Effector memory CD4-positive, alpha-beta T cell (primary cell): Measurements from ENCODE around the gene ARL15.
"Not testable (repeated sequence)": the region's sequence is repeated elsewhere in the genome, so short reads cannot be mapped to it uniquely, and the experiment has no call there.

Experiments used
- DNase-seq, 3 donors: peaks; one replicate each; pipeline ENCODE4 v3.0.0-alpha.2; 2020
- H3K27ac ChIP-seq: 2 replicates; pipeline ENCODE4 v1.7.0; 2013; ENCODE audit warnings: mild to moderate bottlenecking, low read length, moderate library complexity; ENCODE audit not compliant: insufficient read depth, poor library complexity, severe bottlenecking
- H3K27me3 ChIP-seq: replicated peaks from 2 replicates; pipeline ENCODE4 v1.7.0; 2013; ENCODE audit warnings: mild to moderate bottlenecking, low read length; ENCODE audit not compliant: insufficient read depth, control insufficient read depth, poor library complexity, severe bottlenecking
- H3K36me3 ChIP-seq: 2 replicates; pipeline ENCODE4 v1.7.0; 2013; ENCODE audit warnings: mild to moderate bottlenecking, low read length, moderate library complexity; ENCODE audit not compliant: control insufficient read depth, insufficient read depth
- H3K4me1 ChIP-seq: 2 replicates; pipeline ENCODE4 v1.7.0; 2013; ENCODE audit warnings: low read length, mild to moderate bottlenecking; ENCODE audit not compliant: control insufficient read depth, insufficient read depth, poor library complexity, severe bottlenecking
- H3K4me3 ChIP-seq: 2 replicates; pipeline ENCODE4 v1.7.0; 2013; ENCODE audit warnings: low read length, low read depth, mild to moderate bottlenecking; ENCODE audit not compliant: insufficient read depth, poor library complexity, severe bottlenecking
- H3K9me3 ChIP-seq: 2 replicates; pipeline ENCODE4 v1.7.0; 2013; ENCODE audit warnings: mild to moderate bottlenecking, low read length, moderate library complexity; ENCODE audit not compliant: control insufficient read depth

The ARL15 gene

GRCh38 chr5:53873235-53873634 lies 437.1 kb downstream of the ARL15 start:
- H3K9me3 ChIP-seq, result no peaks in the 10 kb centered on the region
- no peaks in the 10 kb centered on the region for H3K27me3 ChIP-seq
- no peaks in the 10 kb centered on the region for H3K4me1 ChIP-seq
- no peaks in the 10 kb centered on the region for H3K36me3 ChIP-seq
- H3K4me3 ChIP-seq, result no peak overlapping the region
- no peak for DNase-seq
- no peak overlapping the region for H3K27ac ChIP-seq

GRCh38 chr5:53871775-53872174 lies 438.6 kb downstream of the ARL15 start:
- Histone ChIP-seq H3K4me3 (no peak overlapping the region), H3K27ac (no peak overlapping the region), H3K27me3 (no peaks in the 10 kb centered on the region), H3K36me3 (no peaks in the 10 kb centered on the region), H3K9me3 (no peaks in the 10 kb centered on the region), H3K4me1 (no peaks in the 10 kb centered on the region)
- no peak for DNase-seq

GRCh38 chr5:53871050-53871449 lies 439.3 kb downstream of the ARL15 start:
- H3K4me3 ChIP-seq, result no peak overlapping the region
- no peak overlapping the region for H3K27ac ChIP-seq
- H3K27me3 ChIP-seq, result no peaks in the 10 kb centered on the region
- no peaks in the 10 kb centered on the region for H3K36me3 ChIP-seq
- DNase-seq, result no peak
- H3K9me3 ChIP-seq, result no peaks in the 10 kb centered on the region
- H3K4me1 ChIP-seq, result no peaks in the 10 kb centered on the region

GRCh38 chr5:53858700-53859456 lies 451.5 kb downstream of the ARL15 start:
- no peaks in the 10 kb centered on the region for H3K27me3 ChIP-seq

DNA sequence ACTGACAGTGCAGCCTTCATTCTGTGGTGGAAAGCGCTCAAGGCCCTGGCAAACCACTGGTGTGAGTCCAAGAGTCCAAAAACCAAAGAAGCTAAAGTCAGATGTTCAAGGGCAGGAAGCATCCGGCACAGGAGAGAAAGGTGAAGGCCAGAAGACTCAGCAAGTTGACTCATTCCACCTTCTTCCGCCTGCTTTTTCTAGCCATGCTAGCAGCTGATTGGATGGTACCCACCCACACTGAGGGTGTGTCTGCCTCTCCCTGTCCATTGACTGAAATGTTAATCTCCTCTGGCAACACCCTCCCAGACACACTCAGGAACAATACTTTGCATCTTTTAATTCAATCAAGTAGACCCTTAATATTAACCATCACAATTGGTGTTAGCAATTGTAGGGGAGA lies 453.9 kb downstream of the ARL15 start:
- Histone ChIP-seq H3K4me3 (no peak overlapping the region), H3K27ac (no peak overlapping the region), H3K36me3 (no peaks in the 10 kb centered on the region), H3K4me1 (no peaks in the 10 kb centered on the region), H3K27me3 (no peaks in the 10 kb centered on the region), H3K9me3 (no peaks in the 10 kb centered on the region)
- no peak for DNase-seq

More at GRCh38 chr5:53858700-53859456, 451.5 kb downstream of the ARL15 start:
- H3K4me3 ChIP-seq, result no peak overlapping the region
- H3K36me3 ChIP-seq, result no peaks in the 10 kb centered on the region
- no peaks in the 10 kb centered on the region for H3K4me1 ChIP-seq
- no peaks in the 10 kb centered on the region for H3K9me3 ChIP-seq
- no peak for DNase-seq
- H3K27ac ChIP-seq, result no peak overlapping the region

- H3K4me1 ChIP-seq, H3K27me3 ChIP-seq, H3K36me3 ChIP-seq, H3K27ac ChIP-seq, H3K4me3 ChIP-seq, H3K9me3 ChIP-seq, DNase-seq: not testable (repeated sequence)
Observed at GRCh38 chr5:53836851-53837430, 473.4 kb downstream of the ARL15 start.

DNA sequence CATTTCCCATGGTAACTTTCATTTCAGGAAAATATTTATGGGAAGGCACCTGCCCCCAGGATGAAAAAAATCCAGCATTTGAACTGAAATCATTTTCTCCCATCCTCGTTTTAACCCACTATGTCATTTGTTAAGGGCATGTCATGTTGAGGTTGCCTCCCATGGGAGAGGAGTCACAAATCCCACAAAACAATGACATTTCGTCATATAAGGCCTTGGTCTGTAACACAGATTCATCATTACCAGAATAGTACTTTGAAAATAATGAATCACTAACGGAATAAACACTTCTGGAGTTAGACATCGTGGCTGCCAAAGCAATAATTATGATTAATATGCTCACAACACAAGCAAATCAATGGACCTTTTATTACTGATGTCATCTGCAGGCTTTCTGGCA lies 475.9 kb downstream of the ARL15 start:
- no peaks in the 10 kb centered on the region for H3K9me3 ChIP-seq
- DNase-seq, result no peak
- no peaks in the 10 kb centered on the region for H3K36me3 ChIP-seq
- H3K27me3 ChIP-seq, result no peaks in the 10 kb centered on the region
- no peaks in the 10 kb centered on the region for H3K4me1 ChIP-seq
- H3K27ac ChIP-seq, result no peak overlapping the region
- no peak overlapping the region for H3K4me3 ChIP-seq
